IPS-15b (cell line): ENCODE measurements around the gene NUDT22.

Experiments used
- H3K27me3 ChIP-seq: one replicate; pipeline ENCODE4 v1.6.1; 2013; ENCODE audit warnings: low read length; ENCODE audit not compliant: control insufficient read depth, insufficient read depth
- H3K36me3 ChIP-seq: one replicate; pipeline ENCODE4 v1.6.1; 2013; ENCODE audit warnings: low read length; ENCODE audit not compliant: control insufficient read depth, insufficient read depth
- H3K4me1 ChIP-seq: one replicate; pipeline ENCODE4 v1.6.1; 2013; ENCODE audit warnings: mild to moderate bottlenecking, low read length; ENCODE audit not compliant: control insufficient read depth, insufficient read depth
- H3K4me3 ChIP-seq: one replicate; pipeline ENCODE4 v1.5.1; 2013; ENCODE audit warnings: low read depth, low read length
- H3K9ac ChIP-seq: one replicate; pipeline ENCODE4 v1.6.1; 2013; ENCODE audit warnings: low read depth, mild to moderate bottlenecking, low read length
- H3K9me3 ChIP-seq: one replicate; pipeline ENCODE4 v1.6.1; 2013; ENCODE audit warnings: mild to moderate bottlenecking, low read length; ENCODE audit not compliant: control insufficient read depth, insufficient read depth

The NUDT22 gene

DNA sequence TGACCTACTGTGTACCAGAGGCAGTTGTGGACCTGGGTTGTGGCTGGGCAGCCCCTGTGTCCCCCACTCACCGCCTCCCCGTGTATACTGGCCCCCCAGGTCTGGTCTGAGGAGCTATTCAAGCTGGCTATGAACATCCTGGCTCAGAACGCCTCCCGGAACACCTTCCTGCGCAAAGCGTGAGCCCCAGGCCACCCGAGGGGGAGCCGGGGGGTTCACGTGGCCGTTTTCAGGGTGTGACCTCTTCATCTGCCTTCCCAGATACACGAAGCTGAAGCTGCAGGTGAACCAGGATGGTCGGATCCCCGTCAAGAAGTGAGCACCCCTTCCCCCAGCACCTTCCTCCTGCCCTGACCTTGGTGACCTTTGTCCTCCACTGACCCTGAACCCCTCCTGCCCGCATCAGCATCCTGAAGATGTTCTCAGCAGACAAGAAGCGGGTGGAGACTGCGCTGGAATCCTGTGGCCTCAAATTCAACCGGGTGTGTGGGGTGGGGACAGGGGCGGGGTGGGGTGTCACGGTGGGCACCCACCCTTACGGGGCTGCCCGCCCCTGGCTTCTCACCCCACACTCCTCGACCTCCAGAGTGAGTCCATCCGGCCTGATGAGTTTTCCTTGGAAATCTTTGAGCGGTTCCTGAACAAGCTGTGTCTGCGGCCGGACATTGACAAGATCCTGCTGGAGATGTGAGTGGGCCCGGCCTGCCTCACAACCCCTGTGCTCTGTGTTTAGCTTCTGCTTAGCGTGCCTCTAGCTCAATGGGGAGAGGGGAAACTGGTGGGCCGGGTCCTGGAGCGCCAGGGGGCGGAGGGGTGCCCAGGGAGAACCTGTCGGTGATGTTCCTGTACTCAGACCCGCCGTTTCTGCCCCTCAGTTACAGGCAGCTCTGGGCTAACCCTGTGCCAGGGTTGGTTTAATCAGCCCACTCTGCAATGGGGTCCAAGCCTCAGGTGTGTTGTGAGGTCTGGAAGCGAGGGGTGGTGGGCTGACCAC lies 29.4 kb downstream of the NUDT22 start:
- H3K27me3 ChIP-seq = no peaks in the 10 kb centered on the region
- peaks cover 60% of the 10 kb centered on the region for H3K36me3 ChIP-seq
- H3K9me3 ChIP-seq = no peaks in the 10 kb centered on the region
- peaks cover 8% of the 10 kb centered on the region for H3K4me1 ChIP-seq
- no peak overlapping the region for H3K9ac ChIP-seq
- H3K4me3 ChIP-seq = no peak overlapping the region

DNA sequence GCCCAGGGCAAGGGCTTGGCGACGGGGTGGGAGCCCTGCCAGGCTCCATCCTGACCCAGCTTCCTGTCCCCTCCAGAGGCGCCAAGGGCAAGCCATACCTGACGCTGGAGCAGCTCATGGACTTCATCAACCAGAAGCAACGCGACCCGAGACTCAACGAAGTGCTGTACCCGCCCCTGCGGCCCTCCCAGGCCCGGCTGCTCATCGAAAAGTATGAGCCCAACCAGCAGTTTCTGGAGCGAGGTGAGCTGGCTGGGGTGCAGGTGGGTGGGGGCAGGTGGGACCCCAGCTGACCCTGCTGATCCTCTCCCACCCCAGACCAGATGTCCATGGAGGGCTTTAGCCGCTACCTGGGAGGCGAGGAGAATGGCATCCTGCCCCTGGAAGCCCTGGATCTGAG lies 30.2 kb downstream of the NUDT22 start:
- Histone ChIP-seq H3K4me1 (peaks cover 6% of the 10 kb centered on the region), H3K9ac (no peak overlapping the region), H3K4me3 (no peak overlapping the region), H3K9me3 (no peaks in the 10 kb centered on the region), H3K27me3 (no peaks in the 10 kb centered on the region), H3K36me3 (peaks cover 65% of the 10 kb centered on the region)

DNA sequence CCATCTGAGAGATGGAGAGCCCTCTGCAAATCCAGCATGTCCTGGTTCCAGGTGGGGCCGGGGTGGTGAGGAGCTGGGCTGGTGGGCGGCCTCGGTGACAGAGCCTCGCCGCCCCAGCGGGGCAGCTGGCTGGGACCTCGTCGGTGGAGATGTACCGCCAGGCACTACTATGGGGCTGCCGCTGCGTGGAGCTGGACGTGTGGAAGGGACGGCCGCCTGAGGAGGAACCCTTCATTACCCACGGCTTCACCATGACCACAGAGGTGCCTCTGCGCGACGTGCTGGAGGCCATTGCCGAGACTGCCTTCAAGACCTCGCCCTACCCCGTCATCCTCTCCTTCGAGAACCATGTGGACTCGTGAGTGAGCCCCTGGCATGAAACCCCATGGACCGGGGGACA lies 32.3 kb downstream of the NUDT22 start:
- H3K9me3 ChIP-seq = no peaks in the 10 kb centered on the region
- no peak overlapping the region for H3K9ac ChIP-seq
- peaks cover 1% of the 10 kb centered on the region for H3K4me1 ChIP-seq
- H3K36me3 ChIP-seq = peaks cover 76% of the 10 kb centered on the region
- no peaks in the 10 kb centered on the region for H3K27me3 ChIP-seq
- H3K4me3 ChIP-seq = no peak overlapping the region

DNA sequence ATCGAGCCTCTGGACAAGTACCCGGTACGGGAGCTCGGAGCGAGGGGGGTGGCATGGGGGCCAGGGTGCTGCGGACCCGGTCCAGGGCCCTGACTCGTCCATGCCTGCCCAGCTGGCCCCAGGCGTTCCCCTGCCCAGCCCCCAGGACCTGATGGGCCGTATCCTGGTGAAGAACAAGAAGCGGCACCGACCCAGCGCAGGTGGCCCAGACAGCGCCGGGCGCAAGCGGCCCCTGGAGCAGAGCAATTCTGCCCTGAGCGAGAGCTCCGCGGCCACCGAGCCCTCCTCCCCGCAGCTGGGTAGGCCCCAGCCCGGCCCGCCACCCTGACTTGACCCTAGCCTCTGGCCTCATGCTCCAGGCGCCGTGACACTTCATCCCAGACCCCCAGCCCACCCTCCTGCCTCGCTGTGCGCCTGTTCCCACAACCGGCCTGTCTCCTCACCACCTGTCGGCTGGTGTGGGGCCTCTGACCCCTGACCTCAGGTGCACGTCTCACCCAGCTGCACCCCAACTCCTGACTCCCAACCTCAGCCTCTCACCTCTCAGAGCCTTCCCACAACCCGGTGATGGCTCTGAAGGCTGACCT lies 33.0 kb downstream of the NUDT22 start:
- no peaks in the 10 kb centered on the region for H3K4me1 ChIP-seq
- no peak overlapping the region for H3K9ac ChIP-seq
- no peaks in the 10 kb centered on the region for H3K27me3 ChIP-seq
- H3K36me3 ChIP-seq = peaks cover 82% of the 10 kb centered on the region
- no peaks in the 10 kb centered on the region for H3K9me3 ChIP-seq
- no peak overlapping the region for H3K4me3 ChIP-seq

DNA sequence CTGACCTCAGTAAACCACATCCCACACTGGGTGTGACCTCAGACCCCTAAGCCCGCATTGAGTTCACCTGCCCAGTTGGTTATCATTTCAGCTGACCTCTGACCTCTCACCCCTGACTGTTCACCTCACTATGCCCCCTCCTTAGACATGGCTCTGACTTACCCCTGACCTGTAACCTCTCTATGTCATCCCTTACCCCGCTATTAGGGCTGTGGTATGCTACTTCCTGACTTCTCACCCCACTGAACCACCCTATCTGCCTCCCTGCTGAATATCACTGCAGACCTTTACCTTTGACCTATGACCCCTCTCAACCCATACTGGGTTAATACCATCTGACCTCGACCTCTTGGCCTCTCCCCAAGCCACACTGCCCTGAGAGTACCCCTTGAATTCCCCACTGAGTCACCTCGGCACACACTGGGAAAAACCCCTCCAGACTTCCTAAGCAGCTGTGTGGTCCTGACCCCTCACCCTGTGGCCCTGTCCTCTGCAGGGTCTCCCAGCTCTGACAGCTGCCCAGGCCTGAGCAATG lies 33.5 kb downstream of the NUDT22 start:
- H3K4me3 ChIP-seq = no peak overlapping the region
- H3K36me3 ChIP-seq = peaks cover 82% of the 10 kb centered on the region
- no peak overlapping the region for H3K9ac ChIP-seq
- no peaks in the 10 kb centered on the region for H3K27me3 ChIP-seq
- no peaks in the 10 kb centered on the region for H3K9me3 ChIP-seq
- no peaks in the 10 kb centered on the region for H3K4me1 ChIP-seq

DNA sequence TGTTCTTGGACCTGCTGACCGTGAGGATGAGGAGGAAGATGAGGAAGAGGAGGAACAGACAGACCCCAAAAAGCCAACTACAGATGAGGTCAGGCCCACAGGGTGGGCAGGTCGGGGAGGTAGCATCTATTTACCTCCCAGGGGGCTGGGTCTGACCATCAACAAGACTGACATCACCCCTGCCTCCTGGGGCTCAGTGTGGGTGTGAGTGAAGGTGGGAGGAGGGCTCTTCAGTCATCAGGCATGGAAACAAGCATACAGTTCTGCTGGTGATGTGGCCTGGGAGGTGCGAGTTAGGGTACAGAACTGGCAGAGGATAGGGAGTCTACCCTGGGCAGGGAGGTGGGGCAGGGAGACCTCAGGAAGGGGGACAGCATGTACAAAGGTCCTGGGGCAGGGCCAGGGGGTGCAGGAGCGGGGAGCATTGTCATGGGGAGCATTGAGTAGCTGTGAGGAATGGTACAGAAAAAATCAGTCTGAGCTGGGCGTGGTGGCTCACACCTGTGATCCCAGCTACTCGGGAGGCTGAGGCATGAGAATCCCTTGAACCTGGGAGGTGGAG lies 34.2 kb downstream of the NUDT22 start:
- peaks cover 77% of the 10 kb centered on the region for H3K36me3 ChIP-seq
- H3K4me1 ChIP-seq = no peaks in the 10 kb centered on the region
- no peaks in the 10 kb centered on the region for H3K27me3 ChIP-seq
- no peaks in the 10 kb centered on the region for H3K9me3 ChIP-seq
- H3K9ac ChIP-seq = no peak overlapping the region
- H3K4me3 ChIP-seq = no peak overlapping the region

DNA sequence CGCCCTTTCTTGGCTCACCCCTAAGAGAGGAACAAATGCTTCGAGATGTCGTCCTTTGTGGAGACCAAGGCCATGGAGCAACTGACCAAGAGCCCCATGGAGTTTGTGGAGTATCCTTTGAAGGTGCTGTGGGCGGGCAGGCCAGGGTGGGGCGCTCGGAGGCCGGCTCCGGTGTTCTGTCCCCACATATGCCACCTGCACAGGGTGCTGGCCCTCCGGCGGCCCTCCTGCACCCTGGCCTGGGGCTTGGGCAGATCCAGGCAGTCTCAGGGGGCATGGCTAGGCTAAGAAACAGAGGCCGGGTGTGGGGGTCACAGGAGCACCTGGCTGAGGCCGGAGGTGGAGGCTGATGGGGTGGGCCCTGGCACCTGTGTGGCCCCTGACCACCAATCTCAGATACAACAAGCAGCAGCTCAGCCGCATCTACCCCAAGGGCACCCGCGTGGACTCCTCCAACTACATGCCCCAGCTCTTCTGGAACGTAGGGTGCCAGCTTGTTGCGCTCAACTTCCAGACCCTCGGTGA lies 35.5 kb downstream of the NUDT22 start:
- Histone ChIP-seq H3K9me3 (no peaks in the 10 kb centered on the region), H3K27me3 (no peaks in the 10 kb centered on the region), H3K4me3 (no peak overlapping the region), H3K4me1 (no peaks in the 10 kb centered on the region), H3K36me3 (peaks cover 77% of the 10 kb centered on the region), H3K9ac (no peak overlapping the region)

DNA sequence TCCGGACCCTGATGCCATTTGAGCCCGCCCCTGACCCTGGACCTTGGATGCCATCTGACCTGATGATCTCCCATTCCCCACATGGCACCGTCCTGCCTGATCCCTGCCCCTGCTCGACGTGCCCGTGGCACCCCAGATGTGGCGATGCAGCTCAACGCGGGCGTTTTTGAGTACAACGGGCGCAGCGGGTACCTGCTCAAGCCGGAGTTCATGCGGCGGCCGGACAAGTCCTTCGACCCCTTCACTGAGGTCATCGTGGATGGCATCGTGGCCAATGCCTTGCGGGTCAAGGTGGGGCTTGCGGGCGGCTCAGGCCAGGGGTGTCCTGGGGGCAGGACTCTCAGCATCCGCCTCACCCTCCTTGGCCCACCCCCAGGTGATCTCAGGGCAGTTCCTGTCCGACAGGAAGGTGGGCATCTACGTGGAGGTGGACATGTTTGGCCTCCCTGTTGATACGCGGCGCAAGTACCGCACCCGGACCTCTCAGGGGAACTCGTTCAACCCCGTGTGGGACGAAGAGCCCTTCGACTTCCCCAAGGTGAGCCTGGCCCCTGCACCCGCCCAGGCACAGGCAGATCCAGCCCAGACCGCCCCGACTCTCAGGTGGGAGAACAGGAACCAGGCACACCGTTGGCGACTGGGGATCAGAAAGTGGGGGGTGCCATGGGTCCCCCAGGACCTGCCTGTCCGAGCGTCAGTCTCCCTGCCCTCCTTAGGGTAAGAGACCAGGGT lies 36.4 kb downstream of the NUDT22 start:
- H3K36me3 ChIP-seq = peaks cover 82% of the 10 kb centered on the region
- H3K9ac ChIP-seq = no peak overlapping the region
- H3K9me3 ChIP-seq = no peaks in the 10 kb centered on the region
- H3K4me3 ChIP-seq = no peak overlapping the region
- H3K27me3 ChIP-seq = no peaks in the 10 kb centered on the region
- no peaks in the 10 kb centered on the region for H3K4me1 ChIP-seq

DNA sequence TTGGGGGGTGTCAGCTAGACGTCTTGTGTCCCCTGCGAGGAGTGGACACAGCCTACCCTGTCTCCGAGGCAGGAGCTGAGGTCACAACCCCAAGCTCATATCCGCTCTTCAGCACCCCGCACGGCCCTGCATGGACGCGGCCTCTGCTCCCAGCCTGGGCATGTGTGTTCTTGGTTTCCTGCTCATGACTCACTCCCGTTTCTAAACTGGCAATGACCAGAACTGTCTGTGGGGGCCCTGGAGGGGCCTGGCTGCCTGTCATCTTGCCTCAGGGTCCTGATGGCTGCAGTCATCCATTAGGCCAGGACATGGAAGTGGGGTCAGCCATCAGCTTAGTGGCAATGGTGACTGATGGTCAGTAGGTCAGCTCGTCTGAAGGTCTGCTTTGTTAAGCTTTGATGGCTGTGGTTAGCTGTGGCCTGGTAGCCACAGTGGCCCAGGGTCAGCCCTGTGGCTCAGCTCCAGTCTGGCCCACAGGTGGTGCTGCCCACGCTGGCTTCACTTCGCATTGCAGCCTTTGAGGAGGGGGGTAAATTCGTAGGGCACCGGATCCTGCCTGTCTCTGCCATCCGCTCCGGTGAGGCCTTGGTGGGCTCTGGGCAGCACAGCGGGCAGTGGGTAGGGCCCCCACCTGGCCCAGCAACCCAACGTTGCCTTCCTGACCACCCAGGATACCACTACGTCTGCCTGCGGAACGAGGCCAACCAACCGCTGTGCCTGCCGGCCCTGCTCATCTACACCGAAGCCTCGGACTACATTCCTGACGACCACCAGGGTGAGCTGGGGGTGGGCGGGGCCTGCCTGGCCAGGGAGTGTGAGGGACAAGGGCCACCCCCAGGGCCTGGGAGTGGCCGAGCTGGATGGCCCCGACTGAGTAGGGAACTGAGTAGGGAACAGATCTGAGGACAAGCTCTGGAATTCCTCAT lies 37.2 kb downstream of the NUDT22 start:
- Histone ChIP-seq H3K9me3 (no peaks in the 10 kb centered on the region), H3K4me1 (no peaks in the 10 kb centered on the region), H3K27me3 (no peaks in the 10 kb centered on the region), H3K9ac (no peak overlapping the region), H3K4me3 (no peak overlapping the region), H3K36me3 (peaks cover 77% of the 10 kb centered on the region)

DNA sequence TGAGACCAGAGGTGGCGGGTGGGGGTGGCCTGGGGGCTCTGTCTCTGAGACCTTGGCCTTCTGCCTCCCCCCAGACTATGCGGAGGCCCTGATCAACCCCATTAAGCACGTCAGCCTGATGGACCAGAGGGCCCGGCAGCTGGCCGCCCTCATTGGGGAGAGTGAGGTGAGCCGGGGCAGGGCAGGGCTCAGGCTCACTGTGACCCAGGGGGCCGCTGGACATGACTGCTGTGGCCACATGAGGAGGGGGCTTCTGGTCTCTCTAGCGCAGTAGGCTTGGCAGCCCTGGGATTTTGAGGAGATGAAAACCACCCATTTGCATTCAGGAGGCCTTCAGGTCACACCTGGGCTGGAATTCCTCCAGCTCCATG lies 37.9 kb downstream of the NUDT22 start:
- H3K9ac ChIP-seq = no peak overlapping the region
- no peaks in the 10 kb centered on the region for H3K27me3 ChIP-seq
- H3K4me3 ChIP-seq = no peak overlapping the region
- no peaks in the 10 kb centered on the region for H3K9me3 ChIP-seq
- no peaks in the 10 kb centered on the region for H3K4me1 ChIP-seq
- peaks cover 71% of the 10 kb centered on the region for H3K36me3 ChIP-seq
